ENCODE data around the gene ZSWIM7. TPM values are rescaled to one million over a fixed set of nuclear protein-coding genes. Genes with fewer than 3 reads are reported as not detected.

ZSWIM7 gene
- total RNA-seq, 1 experiment from 2014 or later: 37.8 TPM

- Histone ChIP-seq H3T11ph (ENCODE audit: low read length) (no peak overlapping the region), H3K27ac (ENCODE audit: insufficient read length, low read depth, low read length) (no peak overlapping the region), H3K18ac (ENCODE audit: insufficient read length, low read depth, low read length) (no peak overlapping the region), H2AK5ac (ENCODE audit: insufficient read length, low read length) (no peak overlapping the region), H2AFZ (ENCODE audit: low read length) (no peak overlapping the region), H2BK15ac (ENCODE audit: low read depth, low read length) (no peak overlapping the region), H4K91ac (ENCODE audit: insufficient read length, low read depth, low read length) (no peak overlapping the region), H2BK5ac (ENCODE audit: insufficient read length, low read length) (no peak overlapping the region), H3K9ac (ENCODE audit: extremely low read depth, insufficient read length, low read length) (no peak overlapping the region), H3K4ac (ENCODE audit: low read depth, low read length) (no peak overlapping the region), H3K23me2 (ENCODE audit: insufficient read length, low read depth, low read length, poor library complexity, severe bottlenecking) (no peaks in the 10 kb centered on the region), H4K20me1 (ENCODE audit: control insufficient read depth, insufficient read depth, insufficient read length) (no peaks in the 10 kb centered on the region), H3K4me1 (ENCODE audit: insufficient read depth, low read length) (no peaks in the 10 kb centered on the region), H3K23ac (ENCODE audit: insufficient read length, low read depth, low read length) (no peak overlapping the region), H2BK20ac (ENCODE audit: low read depth, low read length, poor library complexity, severe bottlenecking) (no peak overlapping the region), H4K5ac (ENCODE audit: insufficient read length, low read depth, low read length) (no peak overlapping the region), H3K14ac (ENCODE audit: insufficient read depth, low read length) (no peak overlapping the region), H3K79me2 (ENCODE audit: insufficient read depth, low read length) (no peaks in the 10 kb centered on the region), H3K56ac (ENCODE audit: insufficient read length, low read depth, low read length) (no peak overlapping the region), H3K27me3 (ENCODE audit: insufficient read depth, low read length) (no peaks in the 10 kb centered on the region), H3K79me1 (ENCODE audit: insufficient read depth, low read depth, low read length, poor library complexity, severe bottlenecking) (no peaks in the 10 kb centered on the region), H2BK120ac (ENCODE audit: low read depth, low read length, poor library complexity, severe bottlenecking) (no peak overlapping the region), H3K9me3 (ENCODE audit: control insufficient read depth, low read depth, low read length) (no peaks in the 10 kb centered on the region), H2BK12ac (ENCODE audit: insufficient read length, low read depth, low read length) (no peak overlapping the region), H4K8ac (replicated peaks; ENCODE audit: insufficient read length, low read depth, low read length) (no peak overlapping the region), H3K4me2 (ENCODE audit: insufficient read depth, insufficient read length, low read length) (no peak overlapping the region)
- Mint-ChIP-seq H3K27ac (no peak overlapping the region), H3K4me3 (no peak overlapping the region), H3K36me3 (ENCODE audit: insufficient read depth in 1 of 3, low read depth in 3 of 3) (peaks cover 55 to 89% (median 79%) of the 10 kb centered on the region in 3 experiments; a peak in 6 of 7 replicates), H3K4me1 (peaks cover 5 to 7% of the 10 kb centered on the region in 2 experiments; a peak in 2 of 4 replicates), H3K27me3 (ENCODE audit: low read depth) (no peaks in the 10 kb centered on the region), H3K9me3 (no peaks in the 10 kb centered on the region)
- WGBS (ENCODE audit: extremely low coverage, insufficient read length, low lambda C conversion rate): no CpG with 5 or more reads among the region's 2 CpGs
- DNase-seq: no peak
- no peak for TF ChIP-seq CTCF (conservative IDR thresholded peaks at IDR 0.05)
Measured at GRCh38 chr17:16036261-16036660, 36.8 kb upstream of the ZSWIM7 start.
